CD4-positive, alpha-beta T cell treated with Interleukin-6 at 100 ng/mL for 8 hours (primary cell): ENCODE data around the gene PHPT1.
"Not testable (repeated sequence)": the region's sequence is repeated elsewhere in the genome, so short reads cannot be mapped to it uniquely, and the experiment has no call there.

Experiments used
- DNase-seq: peaks from one replicate; pipeline ENCODE4 v3.0.0-alpha.2; 2020; ENCODE audit warnings: mixed read lengths, low spot score

PHPT1 gene

GRCh38 chr9:136849038-136849959 lies at the start of gene PHPT1:
TSS of gene PHPT1 (plus strand) at chr9:136849409. CDS start at chr9:136849431, 22 bp downstream.
- peak; percentile 97 for DNase-seq

- DNase-seq, result peak; percentile 93
These were observed 49.2 kb upstream of the PHPT1 start for GRCh38 chr9:136799854-136800657.

DNA sequence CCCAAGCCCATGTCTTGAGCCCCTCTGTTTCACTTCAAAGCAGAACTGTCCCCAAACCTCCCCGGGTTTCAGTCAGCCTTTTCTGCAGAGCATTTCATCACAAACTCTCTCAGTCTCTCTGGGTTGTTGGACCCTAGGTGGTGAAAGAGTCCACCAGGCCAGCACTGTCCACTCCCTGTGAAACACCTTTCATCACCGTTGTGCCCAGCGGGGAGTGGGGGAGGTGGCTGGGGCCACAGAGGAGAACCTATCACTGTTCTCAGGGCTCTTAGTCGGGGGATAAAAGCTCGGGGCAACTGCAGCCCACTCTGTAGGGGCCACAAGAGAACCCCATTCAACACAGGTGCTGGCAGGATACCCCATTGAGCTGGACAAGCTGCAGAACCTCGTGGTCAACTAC lies 46.9 kb upstream of the PHPT1 start:
- DNase-seq, result no peak

DNA sequence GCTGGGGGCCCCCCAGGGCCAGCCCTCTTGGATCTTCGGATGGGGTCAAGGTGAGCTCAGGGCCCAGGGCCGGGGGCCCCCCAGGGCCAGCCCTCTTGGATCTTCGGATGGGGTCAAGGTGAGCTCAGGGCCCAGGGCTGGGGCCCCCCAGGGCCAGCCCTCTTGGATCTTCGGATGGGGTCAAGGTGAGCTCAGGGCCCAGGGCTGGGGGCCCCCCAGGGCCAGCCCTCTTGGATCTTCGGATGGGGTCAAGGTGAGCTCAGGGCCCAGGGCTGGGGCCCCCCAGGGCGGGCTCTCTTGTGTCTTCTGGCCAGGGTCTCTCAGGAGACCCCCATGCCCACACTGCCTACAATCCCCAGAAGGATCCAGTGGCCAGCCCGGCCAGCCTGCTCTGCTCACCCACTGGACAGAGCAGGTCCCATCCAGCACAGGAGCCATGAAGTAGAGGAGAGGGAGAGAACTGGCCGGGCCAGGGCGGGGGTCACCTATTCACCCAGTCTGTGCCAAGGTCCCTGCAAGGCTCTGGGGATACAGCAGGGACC lies 46.1 kb upstream of the PHPT1 start:
- not testable (repeated sequence) for DNase-seq

- no peak for DNase-seq
These were observed 45.4 kb upstream of the PHPT1 start for GRCh38 chr9:136803551-136804508.

DNA sequence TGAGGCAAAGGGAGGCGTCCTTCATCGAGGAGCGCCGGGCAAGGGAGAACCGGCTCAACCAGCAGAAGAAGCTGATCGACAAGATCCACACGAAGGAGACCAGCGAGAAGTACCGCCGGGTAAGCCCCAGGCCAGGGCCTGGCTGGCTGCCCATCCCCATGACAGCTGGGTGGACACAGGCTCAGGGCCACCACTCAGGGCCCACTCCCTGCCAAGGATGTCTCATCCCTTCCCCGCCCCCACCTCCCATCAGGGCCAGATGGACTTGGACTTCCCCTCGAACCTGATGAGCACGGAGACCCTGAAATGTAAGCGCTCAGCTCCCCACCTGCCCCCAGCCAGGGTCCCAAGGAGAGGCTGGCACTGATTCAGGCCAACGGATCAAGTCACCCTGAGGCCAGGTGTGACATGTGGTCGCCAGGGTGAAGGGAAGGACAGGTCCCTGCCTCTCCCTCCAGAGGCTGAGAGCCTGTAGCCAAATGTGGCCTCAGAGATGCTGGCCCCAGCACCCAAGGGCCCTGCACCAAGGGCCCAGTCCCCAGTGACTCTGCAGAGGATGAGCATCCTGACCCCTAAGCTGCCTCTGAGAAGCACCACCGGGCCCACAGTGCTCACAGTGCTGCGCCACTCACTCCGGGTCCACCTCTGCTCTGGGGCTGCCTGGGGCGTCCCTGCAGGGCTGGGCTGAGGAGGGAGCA lies 44.6 kb upstream of the PHPT1 start:
- DNase-seq, result no peak

DNA sequence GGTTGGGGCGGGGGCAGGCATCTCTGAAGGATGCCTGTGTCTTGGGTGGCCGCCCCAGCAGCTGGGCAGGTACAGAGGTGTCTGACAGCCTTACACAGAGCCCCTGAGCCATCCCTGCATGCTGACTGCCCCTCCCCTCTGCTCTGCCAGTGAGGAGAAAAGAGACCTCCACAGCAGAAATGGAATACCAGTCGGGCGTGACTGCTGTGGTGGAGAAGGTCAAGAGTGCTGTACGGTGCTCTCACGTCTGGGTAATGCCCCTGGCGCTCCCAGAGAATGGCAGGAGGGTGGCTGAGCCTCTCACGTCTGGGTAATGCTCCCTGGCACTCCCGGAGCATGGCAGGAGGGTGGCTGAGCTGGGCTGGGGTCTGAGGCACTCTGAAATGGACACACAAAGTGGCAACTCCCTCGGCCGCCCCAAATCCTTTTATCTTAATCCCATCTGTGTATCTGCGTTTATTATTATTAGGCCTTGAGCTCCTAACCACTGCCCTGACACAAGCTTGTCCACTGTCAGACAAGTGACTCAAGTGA lies 43.9 kb upstream of the PHPT1 start:
- no peak for DNase-seq

GRCh38 chr9:136806067-136806466 lies 43.1 kb upstream of the PHPT1 start:
- DNase-seq, result no peak

- no peak for DNase-seq
These were observed 42.5 kb upstream of the PHPT1 start for GRCh38 chr9:136806631-136807201.

DNA sequence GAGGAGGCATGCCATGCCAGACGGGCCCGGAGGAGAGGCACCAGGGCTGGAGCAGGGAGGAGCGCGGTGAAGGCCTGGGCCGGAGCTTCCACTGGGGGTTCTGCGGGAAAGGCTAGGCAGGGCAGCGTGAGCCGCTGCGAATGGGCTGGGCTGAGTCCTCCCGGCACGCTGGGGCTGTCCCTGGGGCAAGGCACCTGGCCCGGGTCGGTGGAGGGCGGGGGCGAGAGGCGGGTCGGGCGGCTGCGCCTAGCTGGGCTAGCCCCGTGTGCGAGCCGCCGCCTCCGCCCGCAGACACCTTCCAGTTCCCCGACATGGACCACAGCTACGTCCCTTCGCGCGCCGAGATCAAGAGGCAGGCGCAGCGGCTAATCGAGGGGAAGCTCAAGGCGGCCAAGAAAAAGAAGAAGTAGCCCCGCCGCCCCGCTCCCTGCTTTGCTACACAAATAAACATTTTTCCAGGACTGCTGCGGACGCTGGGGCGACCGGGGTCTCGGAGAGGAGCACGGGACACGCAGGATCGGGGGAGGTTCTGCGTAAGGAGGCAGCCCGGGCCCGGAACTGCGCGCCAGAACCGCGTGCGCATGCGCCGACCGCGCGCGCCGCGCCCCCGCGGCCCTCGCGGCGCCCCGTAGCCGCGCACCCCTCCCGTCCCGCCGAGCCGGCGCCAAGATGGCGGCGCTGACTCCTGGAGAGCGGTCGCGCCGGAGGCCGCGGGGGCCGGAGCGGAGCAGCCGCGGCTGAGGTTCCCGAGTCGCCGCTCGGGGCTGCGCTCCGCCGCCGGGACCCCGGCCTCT lies 41.7 kb upstream of the PHPT1 start, which contains the start of gene RABL6:
Gene RABL6, plus strand, starts transcription at position 668 of the 794 bp plus-strand sequence. CDS start 249 bp downstream, outside the sequence.
- DNase-seq, result peak; percentile 77

- peak; percentile 39 for DNase-seq
These were observed 41.0 kb upstream of the PHPT1 start for GRCh38 chr9:136808075-136808805.

- no peak for DNase-seq
These were observed 40.4 kb upstream of the PHPT1 start for GRCh38 chr9:136808806-136809158.

DNA sequence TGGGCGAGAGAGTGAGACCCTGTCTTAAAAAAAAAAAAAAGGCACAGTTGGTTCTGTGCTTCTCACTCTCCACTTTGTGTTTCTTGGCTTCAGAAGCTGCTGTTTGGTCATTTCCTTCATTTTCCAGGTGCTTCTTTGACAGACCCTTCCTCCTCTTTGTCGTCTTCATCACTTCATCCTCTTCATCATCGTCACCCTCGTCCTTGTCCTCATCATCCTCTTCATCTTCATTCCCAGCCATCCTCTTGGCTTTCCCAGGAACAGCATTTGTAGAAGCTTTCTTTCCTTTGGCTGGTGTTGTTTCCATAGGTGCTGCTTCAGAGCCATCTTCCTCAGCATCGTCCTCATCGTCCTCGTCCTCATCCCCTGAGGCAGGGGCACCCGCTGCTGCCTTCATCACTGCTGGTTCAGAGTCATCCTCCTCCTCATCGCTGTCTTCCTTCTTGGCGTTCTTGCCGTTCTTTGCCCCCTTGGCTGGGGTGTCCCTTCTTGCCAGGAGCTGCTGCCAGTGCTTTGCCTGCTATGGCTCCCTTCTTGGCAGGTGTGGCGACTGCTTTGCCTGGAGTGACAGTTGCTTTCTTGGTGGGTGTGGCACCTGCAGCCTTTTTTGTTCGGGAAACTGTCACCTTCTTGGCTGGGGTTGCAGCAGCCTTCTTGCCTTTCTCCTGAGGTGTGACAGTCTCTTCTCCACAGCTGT lies 34.3 kb upstream of the PHPT1 start:
- no peak for DNase-seq

GRCh38 chr9:136815422-136815782 lies 33.8 kb upstream of the PHPT1 start:
- DNase-seq, result no peak

GRCh38 chr9:136820971-136821825 lies 28.0 kb upstream of the PHPT1 start:
- no peak for DNase-seq

- DNase-seq, result no peak
These were observed 27.2 kb upstream of the PHPT1 start for GRCh38 chr9:136821826-136822544.
